GM19351 (cell line): ENCODE measurements around the gene MYO5C.
"Not testable (repeated sequence)": the region's sequence is repeated elsewhere in the genome, so short reads cannot be mapped to it uniquely, and the experiment has no call there.

ENCODE experiments used
- ATAC-seq: cut with Tn5 transposase; IDR thresholded peaks from one replicate; pipeline ENCODE4 v1.9.1; 2021; ENCODE audit warnings: mild to moderate bottlenecking, moderate library complexity; ENCODE audit not compliant: unreplicated experiment

Gene MYO5C

GRCh38 chr15:52307847-52308246 is 12.2 kb upstream of the MYO5C start:
- ATAC-seq: no peak

GRCh38 chr15:52306270-52306669 is 10.7 kb upstream of the MYO5C start:
- no peak for ATAC-seq

GRCh38 chr15:52303093-52303772 is 7.6 kb upstream of the MYO5C start:
- ATAC-seq: no peak

- ATAC-seq: no peak
Observed at GRCh38 chr15:52301265-52301847, 5.8 kb upstream of the MYO5C start.

GRCh38 chr15:52294881-52295420 is 653 bp downstream of the MYO5C start:
- no peak for ATAC-seq

GRCh38 chr15:52292780-52293392 is 2.7 kb downstream of the MYO5C start:
- no peak for ATAC-seq

- peak; percentile 55 for ATAC-seq
Observed at GRCh38 chr15:52291204-52291603, 4.4 kb downstream of the MYO5C start.

GRCh38 chr15:52290800-52291199 is 4.8 kb downstream of the MYO5C start:
- peak; percentile 2 for ATAC-seq

- ATAC-seq: peak; percentile 61
Observed at GRCh38 chr15:52290329-52290728, 5.3 kb downstream of the MYO5C start.

GRCh38 chr15:52289629-52290081 is 5.9 kb downstream of the MYO5C start:
- no peak for ATAC-seq

- no peak for ATAC-seq
Observed at GRCh38 chr15:52288986-52289385, 6.6 kb downstream of the MYO5C start.

GRCh38 chr15:52288051-52288942 is 7.3 kb downstream of the MYO5C start:
- ATAC-seq: no peak

GRCh38 chr15:52287114-52287513 is 8.5 kb downstream of the MYO5C start:
- no peak for ATAC-seq

GRCh38 chr15:52285941-52286340 is 9.7 kb downstream of the MYO5C start:
- ATAC-seq: not testable (repeated sequence)

- ATAC-seq: no peak
Observed at GRCh38 chr15:52284164-52284563, 11.4 kb downstream of the MYO5C start.

GRCh38 chr15:52283281-52283680 is 12.3 kb downstream of the MYO5C start:
- no peak for ATAC-seq

GRCh38 chr15:52282418-52282817 is 13.2 kb downstream of the MYO5C start:
- ATAC-seq: no peak

GRCh38 chr15:52281085-52282035 is 14.2 kb downstream of the MYO5C start:
- no peak for ATAC-seq

- no peak for ATAC-seq
Observed at GRCh38 chr15:52280326-52281084, 15.1 kb downstream of the MYO5C start.
